Measurements from ENCODE around the gene TRAPPC8.
"Not testable (repeated sequence)": the region's sequence is repeated elsewhere in the genome, so short reads cannot be mapped to it uniquely, and the experiment has no call there.

- not testable (repeated sequence) for TF ChIP-seq POLR2A (IDR thresholded peaks at IDR 0.05; ENCODE audit: low read length); CTCF (IDR thresholded peaks at IDR 0.05); MAFK (IDR thresholded peaks at IDR 0.05; ENCODE audit: partially characterized antibody); SMC3 (IDR thresholded peaks at IDR 0.05); MYC (IDR thresholded peaks at IDR 0.05; ENCODE audit: borderline replicate concordance, low read length); MAX (IDR thresholded peaks at IDR 0.05); SREBF2 (IDR thresholded peaks at IDR 0.05); RFX5 (IDR thresholded peaks at IDR 0.05)
Measured at GRCh38 chr18:31919366-31919765, 23.6 kb downstream of the TRAPPC8 start.

Measured in A549 (cell line).